HCT116 (cell line): ENCODE measurements around the gene ZFTA. TPM values are rescaled to one million over a fixed set of nuclear protein-coding genes. Genes with fewer than 3 reads are reported as not detected.

ENCODE experiments used
- ATAC-seq: fragments of 200-7000 bp; cut with Tn5 transposase; 2 replicates; pipeline ENCODE4 v1.9.1; 2020; ENCODE audit warnings: mild to moderate bottlenecking, moderate library complexity
- BruUV-seq: library from RNA; stranded (reverse); fragments of 400-500 nt; replicated peaks from 2 replicates; lab custom pipeline; 2021; lab: Mats Ljungman, UMichigan
- CTCF ChIA-PET: fragments of 300-600 bp; sonication (Branson Sonifier 250); formaldehyde crosslinking; loops from one replicate; lab custom pipeline; 2021; ENCODE audit warnings: antibody characterized with exemption; lab: Charles Lee
- POLR2A ChIA-PET: fragments of 300-600, 350-600 bp; sonication (Branson Sonifier 250); formaldehyde crosslinking; loops from one replicate; lab custom pipeline; 2021; ENCODE audit warnings: antibody characterized with exemption; lab: Charles Lee
- RAD21 ChIA-PET, 2 experiments: fragments of 300-600 bp; sonication (Branson Sonifier 250); formaldehyde crosslinking; loops; one replicate each; lab custom pipeline; 2023; ENCODE audit warnings: low total read pairs in 2 of 2; ENCODE audit not compliant: uncharacterized antibody in 2 of 2, unreplicated experiment in 2 of 2, low non-redundant PET in 1 of 2; lab: Charles Lee
- DNase-seq: peaks from one replicate; pipeline ENCODE4 v3.0.0-alpha.2; 2010; ENCODE audit warnings: low read depth, low spot score
- H2AFZ ChIP-seq: fragments of 200-600 bp; shearing (Covaris generic), sonication (generic); 2 replicates; pipeline ENCODE4 v1.6.1; 2017; ENCODE audit warnings: low read depth, mixed run types, mixed read lengths, antibody characterized with exemption, low read length; ENCODE audit not compliant: poor library complexity, severe bottlenecking
- H3K27ac ChIP-seq: 2 replicates; pipeline ENCODE4 v1.5.1; 2012; ENCODE audit warnings: low read depth, low read length
- H3K27me3 ChIP-seq: fragments of 200-600 bp; sonication (generic); 2 replicates; pipeline ENCODE4 v1.6.1; 2016; ENCODE audit warnings: mixed run types, low read length, mixed read lengths; ENCODE audit not compliant: insufficient read depth
- H3K36me3 ChIP-seq, 2 experiments: fragments of 200-500 bp in 1 of 2; fragments of 200-600 bp in 1 of 2; sonication (Bioruptor generic) in 1 of 2; sonication (generic) in 1 of 2; 2 replicates each; pipeline versions ENCODE4 v1.5.1 to v1.6.1; 2014 to 2016; ENCODE audit warnings: low read length in 2 of 2, inconsistent platforms in 1 of 2, mixed read lengths in 1 of 2, mixed run types in 1 of 2; ENCODE audit not compliant: insufficient read depth in 2 of 2, control insufficient read depth in 1 of 2
- H3K4me1 ChIP-seq, 2 experiments: fragments of 200-600 bp in 1 of 2; sonication (generic) in 1 of 2; 2 replicates each; pipeline versions ENCODE4 v1.5.1 to v1.6.1; 2012 to 2017; ENCODE audit warnings: low read length in 2 of 2, inconsistent platforms in 1 of 2, mild to moderate bottlenecking in 1 of 2, mixed read lengths in 1 of 2, mixed run types in 1 of 2, moderate library complexity in 1 of 2; ENCODE audit not compliant: insufficient read depth in 2 of 2, control insufficient read depth in 1 of 2
- H3K4me2 ChIP-seq: fragments of 200-600 bp; sonication (generic); 2 replicates; pipeline ENCODE4 v1.6.1; 2017; ENCODE audit warnings: mixed run types, low read length, mixed read lengths
- H3K4me3 ChIP-seq, 2 experiments: fragments of 200-600 bp in 1 of 2; sonication (generic) in 1 of 2; replicated peaks in 1 of 2; 2 replicates each; pipeline ENCODE4 v1.5.1; 2011 to 2016; ENCODE audit warnings: low read length in 2 of 2, control low read depth in 1 of 2, low read depth in 1 of 2, mild to moderate bottlenecking in 1 of 2, mixed read lengths in 1 of 2, mixed run types in 1 of 2
- H3K79me2 ChIP-seq: fragments of 200-600 bp; sonication (generic); 2 replicates; pipeline ENCODE4 v1.6.1; 2017; ENCODE audit warnings: mild to moderate bottlenecking, mixed run types, low read length, moderate library complexity, mixed read lengths; ENCODE audit not compliant: insufficient read depth
- H3K9ac ChIP-seq: fragments of 200-600 bp; sonication (generic); 2 replicates; pipeline ENCODE4 v1.6.1; 2016; ENCODE audit warnings: low read length, mixed read lengths
- H3K9me2 ChIP-seq: fragments of 200-600 bp; sonication (generic), shearing (Covaris generic); 2 replicates; pipeline ENCODE4 v1.6.1; 2017; ENCODE audit warnings: mixed run types, mild to moderate bottlenecking, moderate library complexity; ENCODE audit not compliant: insufficient read depth
- H3K9me3 ChIP-seq, 2 experiments: fragments of 200-500 bp in 1 of 2; fragments of 200-600 bp in 1 of 2; sonication (Bioruptor generic) in 1 of 2; sonication (generic) in 1 of 2; 2 replicates each; pipeline ENCODE4 v1.6.1; 2014 to 2017; ENCODE audit warnings: low read length in 2 of 2, mixed read lengths in 2 of 2, inconsistent platforms in 1 of 2, low read depth in 1 of 2, mild to moderate bottlenecking in 1 of 2, mixed run types in 1 of 2, moderate library complexity in 1 of 2; ENCODE audit not compliant: control insufficient read depth in 1 of 2, insufficient read depth in 1 of 2
- H4K20me1 ChIP-seq: fragments of 200-600 bp; sonication (generic), shearing (Covaris generic); 2 replicates; pipeline ENCODE4 v1.6.1; 2017; ENCODE audit warnings: mixed run types, mild to moderate bottlenecking, moderate library complexity; ENCODE audit not compliant: insufficient read depth
- CBX3 ChIP-seq: IDR thresholded peaks from 2 replicates; pipeline ENCODE4 v1.6.1; 2012; ENCODE audit warnings: low read depth
- CEBPB ChIP-seq: IDR thresholded peaks from 2 replicates; pipeline ENCODE4 v1.6.1; 2012; ENCODE audit warnings: low read depth
- EGR1 ChIP-seq: IDR thresholded peaks from 2 replicates; pipeline ENCODE4 v1.6.1; 2012; ENCODE audit warnings: low read depth
- ELF1 ChIP-seq: IDR thresholded peaks from 2 replicates; pipeline ENCODE4 v1.6.1; 2012; ENCODE audit warnings: low read depth, borderline replicate concordance
- EZH2 ChIP-seq: fragments of 200-600 bp; sonication (generic); IDR thresholded peaks from 2 replicates; pipeline ENCODE4 v1.6.1; 2017; ENCODE audit warnings: antibody characterized with exemption, mixed run types
- EZH2phosphoT487 ChIP-seq: fragments of 200-600 bp; IDR thresholded peaks from 2 replicates; pipeline ENCODE4 v1.6.1; 2018; ENCODE audit warnings: antibody characterized with exemption, borderline replicate concordance
- FOSL1 ChIP-seq: IDR thresholded peaks from 2 replicates; pipeline ENCODE4 v1.6.1; 2012; ENCODE audit warnings: low read depth
- JUND ChIP-seq: IDR thresholded peaks from 2 replicates; pipeline ENCODE4 v1.6.1; 2012
- POLR2A ChIP-seq: IDR thresholded peaks from 2 replicates; pipeline ENCODE4 v1.7.0; 2011; ENCODE audit warnings: borderline replicate concordance; ENCODE audit not compliant: insufficient read depth, insufficient read length; ENCODE audit errors: extremely low read depth
- REST ChIP-seq: IDR thresholded peaks from 2 replicates; pipeline ENCODE4 v1.6.1; 2012; ENCODE audit warnings: low read depth
- SIN3A ChIP-seq: IDR thresholded peaks from 2 replicates; pipeline ENCODE4 v1.6.1; 2012; ENCODE audit warnings: low read depth
- SP1 ChIP-seq: IDR thresholded peaks from 2 replicates; pipeline ENCODE4 v1.6.1; 2012; ENCODE audit warnings: low read depth
- TCF7L2 ChIP-seq: IDR thresholded peaks from 2 replicates; pipeline ENCODE4 v1.7.0; 2011; ENCODE audit warnings: borderline replicate concordance, inconsistent platforms; ENCODE audit not compliant: insufficient read depth, insufficient read length; ENCODE audit errors: extremely low read depth
- ZFX ChIP-seq: fragments of 450-650 bp; IDR thresholded peaks from 2 replicates; pipeline ENCODE4 v1.6.1; 2017
- ZNF274 ChIP-seq: fragments of 200-500 bp; sonication (Bioruptor generic); IDR thresholded peaks from 2 replicates; pipeline ENCODE4 v1.6.1; 2014; ENCODE audit warnings: mild to moderate bottlenecking, low read depth, low read length, inconsistent platforms
- intact Hi-C: fragments of 100-400 bp; cut with micrococcal nuclease; formaldehyde crosslinking; loops from 2 replicates; pipeline ENCODE4 v1.10.0; 2022
- total RNA-seq: library from RNA; stranded (reverse); gene quantifications from one replicate; pipeline ENCODE4 v1.2.1, GENCODE V29; 2021; ENCODE audit not compliant: unreplicated experiment
- TF ChIP-seq, protein P1 (sequence below), 3 experiments: fragments of 200-600 bp in 1 of 3; sonication (generic) in 1 of 3; IDR thresholded peaks in 2 of 3; conservative IDR thresholded peaks in 1 of 3; 2 replicates each; pipeline ENCODE4 v1.5.1; 2012 to 2017; ENCODE audit warnings: low read depth in 2 of 3, low read length in 2 of 3, antibody characterized with exemption in 1 of 3, borderline replicate concordance in 1 of 3, control low read depth in 1 of 3, mild to moderate bottlenecking in 1 of 3, mixed read lengths in 1 of 3, mixed run types in 1 of 3, moderate library complexity in 1 of 3; ENCODE audit not compliant: insufficient read depth in 1 of 3
- TF ChIP-seq, protein P2 (sequence below): IDR thresholded peaks from 2 replicates; pipeline ENCODE4 v1.6.1; 2011; ENCODE audit warnings: mild to moderate bottlenecking, low read length, moderate library complexity; ENCODE audit not compliant: insufficient replicate concordance; ENCODE audit errors: extremely low read depth

ZFTA gene
- total RNA-seq, 1 experiment from 2014 or later = 14.7 TPM

GRCh38 chr11:63764679-63765647 is 3.6 kb downstream of the ZFTA start:
- ChIA-PET RAD21 (no interaction called here), POLR2A (no interaction called here), CTCF (no interaction called here)
- Histone ChIP-seq H3K27ac (no peak overlapping the region), H4K20me1 (peaks cover 9% of the 10 kb centered on the region; the same call in 1 of the 2 replicates), H3K4me2 (no peak overlapping the region), H3K9ac (no peak overlapping the region), H3K4me3 (no peak overlapping the region), H3K36me3 (peaks cover 2 to 4% of the 10 kb centered on the region in 2 experiments; a peak in 2 of 4 replicates), H3K9me3 (no peaks in the 10 kb centered on the region), H3K9me2 (no peaks in the 10 kb centered on the region), H2AFZ (no peak overlapping the region), H3K27me3 (no peaks in the 10 kb centered on the region), H3K4me1 (peaks cover 14 to 24% of the 10 kb centered on the region in 2 experiments), H3K79me2 (peaks cover 21% of the 10 kb centered on the region)
- ATAC-seq (no peak), DNase-seq (no peak)
- intact Hi-C loops = loop anchor here (5.0 kb wide), 1 partner anchor 382 kb away; no protein-coding TSS in a partner anchor
- BruUV-seq = no TSS peak
- no peak for TF ChIP-seq EGR1
- TF ChIP-seq EZH2 = no peak
- TF ChIP-seq, protein P1, sequence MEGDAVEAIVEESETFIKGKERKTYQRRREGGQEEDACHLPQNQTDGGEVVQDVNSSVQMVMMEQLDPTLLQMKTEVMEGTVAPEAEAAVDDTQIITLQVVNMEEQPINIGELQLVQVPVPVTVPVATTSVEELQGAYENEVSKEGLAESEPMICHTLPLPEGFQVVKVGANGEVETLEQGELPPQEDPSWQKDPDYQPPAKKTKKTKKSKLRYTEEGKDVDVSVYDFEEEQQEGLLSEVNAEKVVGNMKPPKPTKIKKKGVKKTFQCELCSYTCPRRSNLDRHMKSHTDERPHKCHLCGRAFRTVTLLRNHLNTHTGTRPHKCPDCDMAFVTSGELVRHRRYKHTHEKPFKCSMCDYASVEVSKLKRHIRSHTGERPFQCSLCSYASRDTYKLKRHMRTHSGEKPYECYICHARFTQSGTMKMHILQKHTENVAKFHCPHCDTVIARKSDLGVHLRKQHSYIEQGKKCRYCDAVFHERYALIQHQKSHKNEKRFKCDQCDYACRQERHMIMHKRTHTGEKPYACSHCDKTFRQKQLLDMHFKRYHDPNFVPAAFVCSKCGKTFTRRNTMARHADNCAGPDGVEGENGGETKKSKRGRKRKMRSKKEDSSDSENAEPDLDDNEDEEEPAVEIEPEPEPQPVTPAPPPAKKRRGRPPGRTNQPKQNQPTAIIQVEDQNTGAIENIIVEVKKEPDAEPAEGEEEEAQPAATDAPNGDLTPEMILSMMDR (IDR thresholded peaks at IDR 0.05 in 2 of 3, conservative IDR thresholded peaks at IDR 0.05 in 1 of 3; ENCODE audit: borderline replicate concordance in 1 of 3, insufficient read depth in 1 of 3, low read depth in 2 of 3, low read length in 2 of 3) = no peak
- no peak for TF ChIP-seq ZNF274
- TF ChIP-seq, protein P2, sequence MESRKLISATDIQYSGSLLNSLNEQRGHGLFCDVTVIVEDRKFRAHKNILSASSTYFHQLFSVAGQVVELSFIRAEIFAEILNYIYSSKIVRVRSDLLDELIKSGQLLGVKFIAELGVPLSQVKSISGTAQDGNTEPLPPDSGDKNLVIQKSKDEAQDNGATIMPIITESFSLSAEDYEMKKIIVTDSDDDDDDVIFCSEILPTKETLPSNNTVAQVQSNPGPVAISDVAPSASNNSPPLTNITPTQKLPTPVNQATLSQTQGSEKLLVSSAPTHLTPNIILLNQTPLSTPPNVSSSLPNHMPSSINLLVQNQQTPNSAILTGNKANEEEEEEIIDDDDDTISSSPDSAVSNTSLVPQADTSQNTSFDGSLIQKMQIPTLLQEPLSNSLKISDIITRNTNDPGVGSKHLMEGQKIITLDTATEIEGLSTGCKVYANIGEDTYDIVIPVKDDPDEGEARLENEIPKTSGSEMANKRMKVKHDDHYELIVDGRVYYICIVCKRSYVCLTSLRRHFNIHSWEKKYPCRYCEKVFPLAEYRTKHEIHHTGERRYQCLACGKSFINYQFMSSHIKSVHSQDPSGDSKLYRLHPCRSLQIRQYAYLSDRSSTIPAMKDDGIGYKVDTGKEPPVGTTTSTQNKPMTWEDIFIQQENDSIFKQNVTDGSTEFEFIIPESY = no peak
- no peak for TF ChIP-seq CBX3
- TF ChIP-seq JUND = no peak
- TF ChIP-seq CEBPB = no peak
- TF ChIP-seq POLR2A = no peak
- no peak for TF ChIP-seq FOSL1
- no peak for TF ChIP-seq EZH2phosphoT487
- TF ChIP-seq TCF7L2 = no peak
- TF ChIP-seq ZFX = no peak
- no peak for TF ChIP-seq SP1
- TF ChIP-seq ELF1 = no peak
- TF ChIP-seq REST = no peak
- no peak for TF ChIP-seq SIN3A
